HepG2 (cell line): ENCODE results near the gene TAS1R3. TPM values are rescaled to one million over a fixed set of nuclear protein-coding genes. Genes with fewer than 3 reads are reported as not detected.

Source experiments
- AGO1 ChIP-seq: fragments of 200-400 bp; formaldehyde crosslinking; IDR thresholded peaks from 2 replicates; pipeline ENCODE4 v1.6.1; 2017; ENCODE audit warnings: mild to moderate bottlenecking, low read depth, low read length, moderate library complexity; ENCODE audit not compliant: poor library complexity, severe bottlenecking
- CAMTA2 ChIP-seq: sonication (generic); formaldehyde crosslinking; IDR thresholded peaks from 2 replicates; pipeline ENCODE4 v1.4.0; 2020; ENCODE audit warnings: mild to moderate bottlenecking, missing genetic modification reagents, borderline replicate concordance
- DMAP1 ChIP-seq: IDR thresholded peaks from 2 replicates; pipeline ENCODE4 v1.6.1; 2016
- GABPB1 ChIP-seq: IDR thresholded peaks from 2 replicates; pipeline ENCODE4 v1.6.1; 2016; ENCODE audit warnings: mild to moderate bottlenecking, missing genetic modification reagents, moderate library complexity, missing compliant biosample characterization
- RARA ChIP-seq: IDR thresholded peaks from 2 replicates; pipeline ENCODE4 v1.6.1; 2016; ENCODE audit warnings: missing genetic modification reagents, missing compliant biosample characterization
- RXRB ChIP-seq: IDR thresholded peaks from 2 replicates; pipeline ENCODE4 v1.6.1; 2016; ENCODE audit warnings: borderline replicate concordance, missing genetic modification reagents, missing compliant biosample characterization
- THAP11 ChIP-seq: IDR thresholded peaks from 2 replicates; pipeline ENCODE4 v1.6.1; 2016; ENCODE audit warnings: missing biosample characterization, missing genetic modification reagents
- TP53 ChIP-seq: sonication (generic); formaldehyde crosslinking; conservative IDR thresholded peaks from 2 replicates; pipeline ENCODE4 v1.4.0; 2020; ENCODE audit warnings: missing genetic modification reagents
- ZBTB38 ChIP-seq: sonication (generic); formaldehyde crosslinking; IDR thresholded peaks from 2 replicates; pipeline ENCODE4 v1.5.1; 2020; ENCODE audit warnings: mild to moderate bottlenecking, missing genetic modification reagents
- ZNF160 ChIP-seq: sonication (generic); formaldehyde crosslinking; IDR thresholded peaks from 2 replicates; pipeline ENCODE4 v1.8.0; 2022; ENCODE audit warnings: mild to moderate bottlenecking, inconsistent platforms, missing genetic modification reagents
- ZNF230 ChIP-seq: sonication (generic); formaldehyde crosslinking; IDR thresholded peaks from 2 replicates; pipeline ENCODE4 v1.4.0; 2020; ENCODE audit warnings: mild to moderate bottlenecking, missing genetic modification reagents
- ZNF24 ChIP-seq: fragments of 450-650 bp; IDR thresholded peaks from 2 replicates; pipeline ENCODE4 v1.6.1; 2017; ENCODE audit warnings: antibody characterized with exemption, mild to moderate bottlenecking
- ZNF383 ChIP-seq: sonication (generic); formaldehyde crosslinking; IDR thresholded peaks from 2 replicates; pipeline ENCODE4 v1.4.0; 2020; ENCODE audit warnings: missing genetic modification reagents, mild to moderate bottlenecking, borderline replicate concordance
- ZNF543 ChIP-seq: sonication (generic); formaldehyde crosslinking; IDR thresholded peaks from 2 replicates; pipeline ENCODE4 v1.4.0; 2020; ENCODE audit warnings: mild to moderate bottlenecking, missing genetic modification reagents
- ZNF747 ChIP-seq: sonication (generic); formaldehyde crosslinking; IDR thresholded peaks from 2 replicates; pipeline ENCODE4 v1.8.1; 2023; ENCODE audit warnings: missing genetic modification reagents, mild to moderate bottlenecking, borderline replicate concordance
- polyA plus RNA-seq, 8 experiments: library from polyadenylated mRNA; depleted of rRNA in 3 of 8; stranded (reverse) in 7 of 8; unstranded in 1 of 8; fragments of >200 nt; fragmentation: Illumina TruSeq in 4 of 8; extraction: Trizol in 4 of 8; gene quantifications; 2 replicates each; pipeline versions ENCODE4 v1.2.1 to v1.2.3, GENCODE V29; 2011 to 2016; ENCODE audit warnings: low read depth in 4 of 8, missing spikeins in 1 of 8, mixed read lengths in 1 of 8; ENCODE audit not compliant: insufficient read depth in 1 of 8
- total RNA-seq, 5 experiments: library from RNA; depleted of rRNA; stranded (reverse); fragments of >200 nt; fragmentation: Illumina TruSeq; extraction: Trizol; gene quantifications; 2 replicates each; pipeline ENCODE4 v1.2.3, GENCODE V29; 2016; ENCODE audit warnings: low read depth in 1 of 5
- TF ChIP-seq, protein P1 (sequence below): sonication (generic); formaldehyde crosslinking; IDR thresholded peaks from 2 replicates; pipeline ENCODE4 v1.9.0; 2022; ENCODE audit warnings: low read depth, missing genetic modification reagents
- TF ChIP-seq, protein P2 (sequence below): sonication (generic); formaldehyde crosslinking; IDR thresholded peaks from 2 replicates; pipeline ENCODE4 v1.9.0; 2022; ENCODE audit warnings: missing genetic modification reagents, mild to moderate bottlenecking, borderline replicate concordance
- TF ChIP-seq, protein P3 (sequence below): sonication (generic); formaldehyde crosslinking; IDR thresholded peaks from 2 replicates; pipeline ENCODE4 v1.5.1; 2020; ENCODE audit warnings: mild to moderate bottlenecking, moderate library complexity, missing genetic modification reagents

TAS1R3 gene
- total and polyA plus RNA-seq, 2 of the 13 experiments (the other 11 are each of a cell fraction or from before 2014, with no cell fraction given): 0.13 to 0.15 TPM

DNA sequence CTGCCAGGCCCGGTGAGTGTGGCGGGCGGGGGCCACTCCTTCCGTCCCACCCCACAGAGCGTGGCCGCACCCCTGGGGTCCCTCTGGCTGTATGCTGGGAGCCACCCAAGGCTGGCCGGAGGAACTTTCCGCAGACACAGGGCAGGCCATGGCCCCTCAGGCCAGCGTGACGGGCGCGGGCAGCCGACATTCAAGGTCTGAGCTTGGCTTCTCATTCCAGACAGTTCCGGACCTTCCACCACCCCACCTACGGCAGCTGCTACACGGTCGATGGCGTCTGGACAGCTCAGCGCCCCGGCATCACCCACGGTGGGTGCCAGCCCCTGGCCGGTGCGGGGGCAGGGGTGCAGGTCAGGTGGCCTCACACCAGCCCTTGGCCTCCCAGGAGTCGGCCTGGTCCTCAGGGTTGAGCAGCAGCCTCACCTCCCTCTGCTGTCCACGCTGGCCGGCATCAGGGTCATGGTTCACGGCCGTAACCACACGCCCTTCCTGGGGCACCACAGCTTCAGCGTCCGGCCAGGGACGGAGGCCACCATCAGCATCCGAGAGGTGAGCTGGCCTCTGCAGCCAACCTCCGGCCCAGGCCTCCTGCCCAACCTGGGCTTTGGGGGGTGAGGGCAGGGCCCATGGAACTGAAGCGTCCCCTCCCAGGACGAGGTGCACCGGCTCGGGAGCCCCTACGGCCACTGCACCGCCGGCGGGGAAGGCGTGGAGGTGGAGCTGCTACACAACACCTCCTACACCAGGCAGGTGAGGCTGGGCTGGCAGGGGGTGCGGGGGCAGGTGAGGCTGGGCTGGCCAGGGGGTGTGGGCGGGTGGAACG, 43.6 kb upstream of the TAS1R3 start (continued):
- TF ChIP-seq, protein P1, sequence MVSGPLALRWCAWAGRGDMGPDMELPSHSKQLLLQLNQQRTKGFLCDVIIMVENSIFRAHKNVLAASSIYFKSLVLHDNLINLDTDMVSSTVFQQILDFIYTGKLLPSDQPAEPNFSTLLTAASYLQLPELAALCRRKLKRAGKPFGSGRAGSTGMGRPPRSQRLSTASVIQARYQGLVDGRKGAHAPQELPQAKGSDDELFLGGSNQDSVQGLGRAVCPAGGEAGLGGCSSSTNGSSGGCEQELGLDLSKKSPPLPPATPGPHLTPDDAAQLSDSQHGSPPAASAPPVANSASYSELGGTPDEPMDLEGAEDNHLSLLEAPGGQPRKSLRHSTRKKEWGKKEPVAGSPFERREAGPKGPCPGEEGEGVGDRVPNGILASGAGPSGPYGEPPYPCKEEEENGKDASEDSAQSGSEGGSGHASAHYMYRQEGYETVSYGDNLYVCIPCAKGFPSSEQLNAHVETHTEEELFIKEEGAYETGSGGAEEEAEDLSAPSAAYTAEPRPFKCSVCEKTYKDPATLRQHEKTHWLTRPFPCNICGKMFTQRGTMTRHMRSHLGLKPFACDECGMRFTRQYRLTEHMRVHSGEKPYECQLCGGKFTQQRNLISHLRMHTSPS (CRISPR knock-in tag): no peak; the same call in 1 of the 2 replicates
- TF ChIP-seq TP53 (CRISPR knock-in tag): no peak
- TF ChIP-seq ZNF383 (CRISPR knock-in tag): 0 out of 2 replicates have a peak, but pooled peaks have one; percentile 45
- TF ChIP-seq, protein P2, sequence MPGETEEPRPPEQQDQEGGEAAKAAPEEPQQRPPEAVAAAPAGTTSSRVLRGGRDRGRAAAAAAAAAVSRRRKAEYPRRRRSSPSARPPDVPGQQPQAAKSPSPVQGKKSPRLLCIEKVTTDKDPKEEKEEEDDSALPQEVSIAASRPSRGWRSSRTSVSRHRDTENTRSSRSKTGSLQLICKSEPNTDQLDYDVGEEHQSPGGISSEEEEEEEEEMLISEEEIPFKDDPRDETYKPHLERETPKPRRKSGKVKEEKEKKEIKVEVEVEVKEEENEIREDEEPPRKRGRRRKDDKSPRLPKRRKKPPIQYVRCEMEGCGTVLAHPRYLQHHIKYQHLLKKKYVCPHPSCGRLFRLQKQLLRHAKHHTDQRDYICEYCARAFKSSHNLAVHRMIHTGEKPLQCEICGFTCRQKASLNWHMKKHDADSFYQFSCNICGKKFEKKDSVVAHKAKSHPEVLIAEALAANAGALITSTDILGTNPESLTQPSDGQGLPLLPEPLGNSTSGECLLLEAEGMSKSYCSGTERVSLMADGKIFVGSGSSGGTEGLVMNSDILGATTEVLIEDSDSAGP (CRISPR knock-in tag): peak; percentile 72
- 0 out of 2 replicates have a peak, but pooled peaks have one; percentile 41 for TF ChIP-seq ZNF160
- peak; percentile 73 for TF ChIP-seq GABPB1 (CRISPR knock-in tag)
- TF ChIP-seq RARA (CRISPR knock-in tag): peak; percentile 42; the same call in 1 of the 2 replicates
- 0 out of 2 replicates have a peak, but pooled peaks have one; percentile 31 for TF ChIP-seq ZNF230 (CRISPR knock-in tag)
- TF ChIP-seq, protein P3, sequence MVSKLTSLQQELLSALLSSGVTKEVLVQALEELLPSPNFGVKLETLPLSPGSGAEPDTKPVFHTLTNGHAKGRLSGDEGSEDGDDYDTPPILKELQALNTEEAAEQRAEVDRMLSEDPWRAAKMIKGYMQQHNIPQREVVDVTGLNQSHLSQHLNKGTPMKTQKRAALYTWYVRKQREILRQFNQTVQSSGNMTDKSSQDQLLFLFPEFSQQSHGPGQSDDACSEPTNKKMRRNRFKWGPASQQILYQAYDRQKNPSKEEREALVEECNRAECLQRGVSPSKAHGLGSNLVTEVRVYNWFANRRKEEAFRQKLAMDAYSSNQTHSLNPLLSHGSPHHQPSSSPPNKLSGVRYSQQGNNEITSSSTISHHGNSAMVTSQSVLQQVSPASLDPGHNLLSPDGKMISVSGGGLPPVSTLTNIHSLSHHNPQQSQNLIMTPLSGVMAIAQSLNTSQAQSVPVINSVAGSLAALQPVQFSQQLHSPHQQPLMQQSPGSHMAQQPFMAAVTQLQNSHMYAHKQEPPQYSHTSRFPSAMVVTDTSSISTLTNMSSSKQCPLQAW (CRISPR knock-in tag): peak; percentile 57; the same call in 1 of the 2 replicates
- peak; percentile 40; the same call in 1 of the 2 replicates for TF ChIP-seq THAP11 (CRISPR knock-in tag)
- TF ChIP-seq CAMTA2 (CRISPR knock-in tag): 0 out of 2 replicates have a peak, but pooled peaks have one; percentile 45
- no peak for TF ChIP-seq AGO1
- TF ChIP-seq ZNF747 (CRISPR knock-in tag): no peak
- 0 out of 2 replicates have a peak, but pooled peaks have one; percentile 27 for TF ChIP-seq DMAP1 (CRISPR knock-in tag)
- TF ChIP-seq ZNF543 (CRISPR knock-in tag): 0 out of 2 replicates have a peak, but pooled peaks have one; percentile 38
- peak; percentile 84 for TF ChIP-seq ZBTB38 (CRISPR knock-in tag)
- peak; percentile 63; the same call in 1 of the 2 replicates for TF ChIP-seq RXRB (CRISPR knock-in tag)
- TF ChIP-seq ZNF24: no peak
